CD4-positive, alpha-beta T cell treated with Interleukin-15 for 1 hour (primary cell): Measurements from ENCODE around the gene TRPM2.
"Not testable (repeated sequence)": the region's sequence is repeated elsewhere in the genome, so short reads cannot be mapped to it uniquely, and the experiment has no call there.

ENCODE experiments used
- DNase-seq: peaks from one replicate; pipeline ENCODE4 v3.0.0-alpha.2; 2020

The TRPM2 gene

GRCh38 chr21:44415073-44416025 is 61.9 kb downstream of the TRPM2 start:
- no peak for DNase-seq

GRCh38 chr21:44416193-44416592 is 62.8 kb downstream of the TRPM2 start:
- DNase-seq, result no peak

- not testable (repeated sequence) for DNase-seq
Measured at GRCh38 chr21:44417621-44418107, 64.2 kb downstream of the TRPM2 start.

GRCh38 chr21:44418108-44418875 is 64.9 kb downstream of the TRPM2 start:
- no peak for DNase-seq

GRCh38 chr21:44418876-44419230 is 65.4 kb downstream of the TRPM2 start:
- no peak for DNase-seq

- no peak for DNase-seq
Measured at GRCh38 chr21:44419679-44420078, 66.3 kb downstream of the TRPM2 start.

- no peak for DNase-seq
Measured at GRCh38 chr21:44420416-44421205, 67.2 kb downstream of the TRPM2 start.

- no peak for DNase-seq
Measured at GRCh38 chr21:44421901-44422840, 68.8 kb downstream of the TRPM2 start.

GRCh38 chr21:44423312-44423821 is 69.9 kb downstream of the TRPM2 start:
- DNase-seq, result peak; percentile 2

- DNase-seq, result peak; percentile 6
Measured at GRCh38 chr21:44423941-44424607, 70.7 kb downstream of the TRPM2 start.

- peak; percentile 5 for DNase-seq
Measured at GRCh38 chr21:44424608-44425306, 71.3 kb downstream of the TRPM2 start.

- DNase-seq, result peak; percentile 16
Measured at GRCh38 chr21:44425307-44425894, 72.0 kb downstream of the TRPM2 start.

GRCh38 chr21:44425895-44426662 is 72.7 kb downstream of the TRPM2 start:
- DNase-seq, result peak; percentile 9

GRCh38 chr21:44426663-44427191 is 73.3 kb downstream of the TRPM2 start:
- peak; percentile 17 for DNase-seq

GRCh38 chr21:44427241-44428120 is 74.1 kb downstream of the TRPM2 start:
- peak; percentile 16 for DNase-seq

- peak; percentile 47 for DNase-seq
Measured at GRCh38 chr21:44428281-44428960, 75.0 kb downstream of the TRPM2 start.

GRCh38 chr21:44429894-44430293 is 76.5 kb downstream of the TRPM2 start:
- DNase-seq, result no peak
